Measurements from ENCODE around the gene DLGAP1. TPM values are rescaled to one million over a fixed set of nuclear protein-coding genes. Genes with fewer than 3 reads are reported as not detected.

The DLGAP1 gene
- polyA plus RNA-seq, 1 experiment, result 0.09 TPM

DNA sequence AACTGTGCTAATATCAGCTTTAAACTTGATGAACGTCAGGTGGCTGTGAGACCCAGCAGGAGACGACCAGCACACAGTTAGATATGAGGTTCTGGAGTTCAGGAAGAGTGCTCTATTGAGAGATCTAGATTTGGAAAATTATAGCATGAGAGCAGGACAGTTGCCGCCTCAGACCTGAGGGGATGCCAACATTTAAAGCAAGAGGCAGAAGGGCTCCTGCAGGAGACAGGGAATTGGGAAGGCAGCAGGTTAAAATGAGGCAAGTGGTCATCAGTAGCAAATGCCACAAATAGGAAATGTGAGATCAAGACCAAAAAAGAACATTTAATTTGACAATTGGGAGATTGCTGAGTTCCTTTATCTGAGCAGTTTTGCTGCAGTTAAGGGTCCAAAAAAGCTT is 533.3 kb downstream of the DLGAP1 start:
- TF ChIP-seq, protein P1, sequence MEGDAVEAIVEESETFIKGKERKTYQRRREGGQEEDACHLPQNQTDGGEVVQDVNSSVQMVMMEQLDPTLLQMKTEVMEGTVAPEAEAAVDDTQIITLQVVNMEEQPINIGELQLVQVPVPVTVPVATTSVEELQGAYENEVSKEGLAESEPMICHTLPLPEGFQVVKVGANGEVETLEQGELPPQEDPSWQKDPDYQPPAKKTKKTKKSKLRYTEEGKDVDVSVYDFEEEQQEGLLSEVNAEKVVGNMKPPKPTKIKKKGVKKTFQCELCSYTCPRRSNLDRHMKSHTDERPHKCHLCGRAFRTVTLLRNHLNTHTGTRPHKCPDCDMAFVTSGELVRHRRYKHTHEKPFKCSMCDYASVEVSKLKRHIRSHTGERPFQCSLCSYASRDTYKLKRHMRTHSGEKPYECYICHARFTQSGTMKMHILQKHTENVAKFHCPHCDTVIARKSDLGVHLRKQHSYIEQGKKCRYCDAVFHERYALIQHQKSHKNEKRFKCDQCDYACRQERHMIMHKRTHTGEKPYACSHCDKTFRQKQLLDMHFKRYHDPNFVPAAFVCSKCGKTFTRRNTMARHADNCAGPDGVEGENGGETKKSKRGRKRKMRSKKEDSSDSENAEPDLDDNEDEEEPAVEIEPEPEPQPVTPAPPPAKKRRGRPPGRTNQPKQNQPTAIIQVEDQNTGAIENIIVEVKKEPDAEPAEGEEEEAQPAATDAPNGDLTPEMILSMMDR (IDR thresholded peaks at IDR 0.05; ENCODE audit: low read depth, low read length), result no peak
- no peak for DNase-seq (ENCODE audit: low read depth, low spot score)
- Histone ChIP-seq H3K4me3 (ENCODE audit: low read depth, low read length) (no peak overlapping the region), H3K27ac (ENCODE audit: low read depth, low read length) (no peak overlapping the region), H3K9me3 (ENCODE audit: control insufficient read depth, insufficient read depth, low read length) (no peaks in the 10 kb centered on the region), H3K27me3 (ENCODE audit: control insufficient read depth, insufficient read depth, low read length) (no peaks in the 10 kb centered on the region)
- CTCF ChIA-PET, result interaction anchor here (1.2 to 1.7 kb wide), 3 partner anchors 20 to 74 kb away, joined by 3 to 6 read pairs (median 3); no protein-coding TSS in a partner anchor
- POLR2A ChIA-PET, result no interaction called here

DNA sequence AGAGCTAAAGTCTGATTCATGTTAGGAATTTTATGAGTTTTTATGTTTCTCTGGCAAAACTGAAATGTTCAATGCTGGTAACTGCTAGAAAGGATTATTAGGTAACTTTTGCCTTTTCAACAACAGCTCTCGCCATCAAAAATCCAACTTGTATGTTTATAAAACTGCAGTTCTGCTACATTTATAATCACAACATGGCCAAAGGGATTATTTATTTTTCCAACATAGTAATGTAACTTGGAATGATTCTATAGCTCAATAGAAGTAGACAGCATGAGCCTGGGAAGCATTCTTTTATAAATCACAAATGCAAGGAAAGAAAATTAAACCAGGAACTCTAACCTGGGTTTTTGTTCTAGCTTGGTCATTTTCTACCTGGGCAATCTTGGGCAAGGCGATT is 534.3 kb downstream of the DLGAP1 start:
- no peak overlapping the region for H3K4me3 ChIP-seq (ENCODE audit: low read depth, low read length)
- no peak for DNase-seq (ENCODE audit: low read depth, low spot score)
- POLR2A ChIA-PET, result interaction anchor here (1.2 kb wide), 1 partner anchor 18 kb away, joined by 5 read pairs; no protein-coding TSS in a partner anchor
- no peaks in the 10 kb centered on the region for H3K27me3 ChIP-seq (ENCODE audit: control insufficient read depth, insufficient read depth, low read length)
- no peak overlapping the region for H3K27ac ChIP-seq (ENCODE audit: low read depth, low read length)
- H3K9me3 ChIP-seq (ENCODE audit: control insufficient read depth, insufficient read depth, low read length), result no peaks in the 10 kb centered on the region
- CTCF ChIA-PET, result interaction anchor here (0.7 to 1.3 kb wide), 2 partner anchors 21 to 217 kb away, joined by 3 read pairs; no protein-coding TSS in a partner anchor
- TF ChIP-seq, protein P1 (IDR thresholded peaks at IDR 0.05; ENCODE audit: low read depth, low read length), result no peak

DNA sequence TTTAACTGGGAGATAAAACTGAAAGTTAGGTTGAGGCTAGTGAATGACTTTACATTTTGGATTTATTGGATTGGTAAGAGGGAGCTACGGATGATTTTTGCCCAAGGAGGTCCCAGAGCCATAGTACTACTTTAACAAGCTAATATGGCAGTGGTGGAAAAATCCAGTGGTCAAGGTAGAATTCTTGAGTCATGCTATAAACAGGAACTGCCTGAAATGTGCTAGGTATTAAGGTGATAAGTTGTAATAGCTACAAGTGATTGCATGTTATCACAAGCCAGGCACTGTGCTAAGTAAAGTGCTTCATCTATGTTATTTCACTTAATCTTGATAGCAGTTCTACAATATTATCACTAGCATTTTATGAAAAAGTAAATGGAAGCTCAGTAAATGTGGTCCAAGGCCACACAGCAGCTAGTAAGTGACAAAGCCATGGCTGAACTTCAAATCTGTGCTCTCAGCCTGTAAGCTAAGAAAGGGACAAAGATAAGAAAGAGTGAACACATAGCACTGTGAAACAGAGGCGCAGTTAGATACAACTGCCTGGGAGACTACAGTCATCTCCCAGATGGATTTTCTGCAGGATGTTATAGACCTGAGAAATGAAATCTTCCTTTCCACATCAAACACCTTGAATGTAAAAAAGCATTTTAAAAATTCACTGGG is 535.6 kb downstream of the DLGAP1 start:
- TF ChIP-seq, protein P1 (IDR thresholded peaks at IDR 0.05; ENCODE audit: low read depth, low read length), result no peak
- CTCF ChIA-PET, result interaction anchor here (1.1 kb wide), 1 partner anchor 76 kb away, joined by 7 read pairs; no protein-coding TSS in a partner anchor
- no peaks in the 10 kb centered on the region for H3K9me3 ChIP-seq (ENCODE audit: control insufficient read depth, insufficient read depth, low read length)
- H3K27ac ChIP-seq (ENCODE audit: low read depth, low read length), result no peak overlapping the region
- no peaks in the 10 kb centered on the region for H3K27me3 ChIP-seq (ENCODE audit: control insufficient read depth, insufficient read depth, low read length)
- POLR2A ChIA-PET, result no interaction called here
- no peak for DNase-seq (ENCODE audit: low read depth, low spot score)
- no peak overlapping the region for H3K4me3 ChIP-seq (ENCODE audit: low read depth, low read length)

DNA sequence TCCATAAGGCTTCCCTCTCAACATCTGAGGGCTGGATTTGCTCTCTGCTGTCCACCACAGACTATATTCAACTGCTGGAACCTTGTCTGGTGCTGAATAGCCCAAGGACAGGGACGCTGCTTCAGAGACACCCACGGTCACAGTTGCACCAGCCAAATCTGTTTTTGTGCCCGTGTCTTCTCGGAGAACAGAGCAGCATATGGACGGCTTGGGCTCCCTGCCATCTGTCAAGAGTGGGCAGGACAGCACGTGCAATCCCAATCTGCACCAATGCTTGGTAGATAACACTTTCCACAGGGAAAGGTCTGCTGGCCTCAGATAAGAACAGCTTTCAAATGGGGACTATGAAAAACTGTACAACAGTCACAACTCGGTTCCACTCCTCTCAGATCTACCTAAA is 539.0 kb downstream of the DLGAP1 start:
- Histone ChIP-seq H3K4me3 (ENCODE audit: low read depth, low read length) (no peak overlapping the region), H3K27me3 (ENCODE audit: control insufficient read depth, insufficient read depth, low read length) (no peaks in the 10 kb centered on the region), H3K9me3 (ENCODE audit: control insufficient read depth, insufficient read depth, low read length) (no peaks in the 10 kb centered on the region), H3K27ac (ENCODE audit: low read depth, low read length) (no peak overlapping the region)
- no peak for DNase-seq (ENCODE audit: low read depth, low spot score)
- CTCF ChIA-PET, result interaction anchor here (0.9 to 1.2 kb wide), 3 partner anchors 16 to 79 kb away, joined by 3 to 6 read pairs (median 4); no protein-coding TSS in a partner anchor
- TF ChIP-seq, protein P1 (IDR thresholded peaks at IDR 0.05; ENCODE audit: low read depth, low read length), result no peak
- POLR2A ChIA-PET, result no interaction called here

DNA sequence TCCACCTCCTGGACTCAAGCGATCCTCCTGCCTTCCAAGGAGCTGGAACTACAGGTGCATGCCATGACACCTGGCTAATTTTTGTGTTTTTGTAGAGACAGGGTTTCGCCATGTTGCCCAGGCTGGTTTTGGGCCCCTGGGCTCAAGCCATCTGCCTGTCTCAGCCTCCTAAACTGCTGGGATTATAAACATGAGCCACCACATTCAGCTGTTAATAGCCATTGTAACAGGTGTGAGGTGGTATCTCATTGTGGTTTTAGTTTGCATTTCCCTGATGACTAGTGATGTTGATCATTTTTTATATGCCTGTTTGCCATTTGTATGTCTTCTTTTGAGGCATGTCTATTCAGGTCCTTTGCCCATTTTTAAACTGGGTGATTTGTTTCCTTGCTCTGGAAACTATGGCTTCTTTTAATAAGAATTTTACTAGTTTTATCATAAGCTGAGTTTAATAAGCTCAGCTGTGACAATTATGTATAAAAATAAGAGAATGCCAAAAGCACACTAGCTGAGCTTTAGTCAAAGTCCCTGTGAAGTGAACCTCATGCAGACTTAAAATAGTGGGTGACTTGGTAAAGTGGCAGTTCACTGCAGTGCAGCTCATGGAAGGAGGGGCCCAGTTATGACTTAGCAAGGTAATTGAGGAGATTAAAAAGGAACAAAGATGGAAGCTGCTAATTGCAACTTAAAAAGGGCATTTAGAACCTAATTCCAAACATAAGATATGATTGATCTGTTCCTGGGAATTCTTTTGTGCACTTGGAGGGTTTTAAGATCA is 540.1 kb downstream of the DLGAP1 start:
- no peak overlapping the region for H3K27ac ChIP-seq (ENCODE audit: low read depth, low read length)
- H3K27me3 ChIP-seq (ENCODE audit: control insufficient read depth, insufficient read depth, low read length), result no peaks in the 10 kb centered on the region
- ChIA-PET CTCF (interaction anchor here (1.0 kb wide), 2 partner anchors 39 to 80 kb away, joined by 3 to 4 read pairs; no protein-coding TSS in a partner anchor), POLR2A (no interaction called here)
- no peak for DNase-seq (ENCODE audit: low read depth, low spot score)
- H3K9me3 ChIP-seq (ENCODE audit: control insufficient read depth, insufficient read depth, low read length), result no peaks in the 10 kb centered on the region
- H3K4me3 ChIP-seq (ENCODE audit: low read depth, low read length), result no peak overlapping the region
- TF ChIP-seq, protein P1 (IDR thresholded peaks at IDR 0.05; ENCODE audit: low read depth, low read length), result no peak

All from AG04450 (cell line).